WERI-Rb-1 (cell line): Measurements from ENCODE around the gene H2AZ2.

Experiments
- DNase-seq: peaks from one replicate; pipeline ENCODE4 v3.0.0-alpha.2; 2020
- H3K27ac ChIP-seq: fragments of 250-450 bp; sonication (Bioruptor Pico); 2 replicates; pipeline ENCODE4 v1.5.1; 2020; ENCODE audit warnings: mild to moderate bottlenecking, moderate library complexity
- H3K27me3 ChIP-seq: fragments of 250-450 bp; sonication (Bioruptor Pico); 2 replicates; pipeline ENCODE4 v1.5.1; 2021; ENCODE audit warnings: mild to moderate bottlenecking, low read depth, moderate library complexity; ENCODE audit not compliant: insufficient read depth, severe bottlenecking
- H3K36me3 ChIP-seq: fragments of 250-450 bp; sonication (Bioruptor Pico); 2 replicates; pipeline ENCODE4 v1.5.1; 2020; ENCODE audit warnings: mild to moderate bottlenecking, moderate library complexity
- H3K4me3 ChIP-seq: 2 replicates; pipeline ENCODE4 v1.5.1; 2011; ENCODE audit warnings: low read depth, mild to moderate bottlenecking, control low read depth, low read length
- H3K9me3 ChIP-seq: fragments of 250-450 bp; sonication (Bioruptor Pico); 2 replicates; pipeline ENCODE4 v1.5.1; 2021; ENCODE audit warnings: mild to moderate bottlenecking, moderate library complexity; ENCODE audit not compliant: severe bottlenecking
- TF ChIP-seq, protein P1 (sequence below): IDR thresholded peaks from 2 replicates; pipeline ENCODE4 v1.5.1; 2011; ENCODE audit warnings: low read depth, mild to moderate bottlenecking, control low read depth, inconsistent platforms, low read length

H2AZ2 gene

DNA sequence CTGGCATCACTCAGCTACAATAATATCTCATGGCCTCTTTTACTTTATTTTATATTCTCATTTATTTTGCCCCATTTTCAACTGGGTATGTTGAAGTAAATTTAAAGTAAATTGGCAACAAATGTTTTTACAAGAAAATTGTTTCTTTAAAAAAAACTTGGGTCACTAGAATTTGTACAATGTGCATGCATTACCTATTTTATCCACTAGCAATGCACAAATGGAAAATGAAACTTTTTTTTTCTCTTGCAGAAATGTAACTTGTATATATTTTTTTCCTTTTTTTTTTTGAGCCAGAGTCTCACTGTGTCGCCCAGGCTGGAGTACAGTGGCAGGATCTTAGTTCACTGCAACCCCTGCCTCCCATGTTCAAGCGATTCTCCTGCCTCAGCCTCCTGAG lies 10.3 kb upstream of the H2AZ2 start:
- Histone ChIP-seq H3K9me3 (no peaks in the 10 kb centered on the region), H3K27ac (no peak overlapping the region), H3K4me3 (no peak overlapping the region), H3K27me3 (no peaks in the 10 kb centered on the region), H3K36me3 (no peaks in the 10 kb centered on the region)
- no peak for DNase-seq
- TF ChIP-seq, protein P1, sequence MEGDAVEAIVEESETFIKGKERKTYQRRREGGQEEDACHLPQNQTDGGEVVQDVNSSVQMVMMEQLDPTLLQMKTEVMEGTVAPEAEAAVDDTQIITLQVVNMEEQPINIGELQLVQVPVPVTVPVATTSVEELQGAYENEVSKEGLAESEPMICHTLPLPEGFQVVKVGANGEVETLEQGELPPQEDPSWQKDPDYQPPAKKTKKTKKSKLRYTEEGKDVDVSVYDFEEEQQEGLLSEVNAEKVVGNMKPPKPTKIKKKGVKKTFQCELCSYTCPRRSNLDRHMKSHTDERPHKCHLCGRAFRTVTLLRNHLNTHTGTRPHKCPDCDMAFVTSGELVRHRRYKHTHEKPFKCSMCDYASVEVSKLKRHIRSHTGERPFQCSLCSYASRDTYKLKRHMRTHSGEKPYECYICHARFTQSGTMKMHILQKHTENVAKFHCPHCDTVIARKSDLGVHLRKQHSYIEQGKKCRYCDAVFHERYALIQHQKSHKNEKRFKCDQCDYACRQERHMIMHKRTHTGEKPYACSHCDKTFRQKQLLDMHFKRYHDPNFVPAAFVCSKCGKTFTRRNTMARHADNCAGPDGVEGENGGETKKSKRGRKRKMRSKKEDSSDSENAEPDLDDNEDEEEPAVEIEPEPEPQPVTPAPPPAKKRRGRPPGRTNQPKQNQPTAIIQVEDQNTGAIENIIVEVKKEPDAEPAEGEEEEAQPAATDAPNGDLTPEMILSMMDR: no peak

DNA sequence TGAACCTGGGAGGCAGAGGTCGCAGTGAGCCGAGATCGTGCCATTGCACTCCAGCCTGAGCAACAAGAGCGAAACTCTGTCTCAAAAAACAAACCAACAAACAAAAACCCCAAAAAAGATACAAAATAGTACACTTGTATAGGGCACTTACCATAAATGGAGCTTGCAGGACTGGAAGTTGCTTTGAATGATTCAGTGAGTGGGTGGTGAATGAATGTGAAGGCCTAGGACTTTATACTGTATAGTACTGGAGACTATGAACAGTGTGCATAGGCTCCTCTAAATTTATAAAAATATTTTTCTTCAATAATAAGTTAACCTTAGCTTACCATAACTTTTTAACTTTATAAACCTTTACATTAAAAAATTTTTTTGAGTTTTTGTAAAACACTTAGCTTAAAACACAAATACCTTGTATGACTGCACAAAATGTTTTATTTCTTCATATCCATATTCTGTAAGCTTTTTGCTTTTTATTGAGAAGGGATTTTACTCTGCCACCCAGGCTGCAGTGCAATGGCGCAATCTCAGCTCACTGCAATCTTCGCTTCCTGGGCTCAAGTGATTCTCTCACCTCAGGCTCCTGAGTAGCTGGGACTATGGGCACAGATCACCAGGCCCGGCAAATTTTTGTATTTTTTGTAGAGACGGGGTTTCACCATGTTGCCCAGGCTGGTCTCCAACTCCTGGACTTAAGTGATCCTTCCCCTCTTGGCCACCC lies 6.9 kb upstream of the H2AZ2 start:
- Histone ChIP-seq H3K9me3 (no peaks in the 10 kb centered on the region), H3K27ac (no peak overlapping the region), H3K36me3 (no peaks in the 10 kb centered on the region), H3K27me3 (no peaks in the 10 kb centered on the region), H3K4me3 (no peak overlapping the region)
- no peak for DNase-seq
- TF ChIP-seq, protein P1: no peak

DNA sequence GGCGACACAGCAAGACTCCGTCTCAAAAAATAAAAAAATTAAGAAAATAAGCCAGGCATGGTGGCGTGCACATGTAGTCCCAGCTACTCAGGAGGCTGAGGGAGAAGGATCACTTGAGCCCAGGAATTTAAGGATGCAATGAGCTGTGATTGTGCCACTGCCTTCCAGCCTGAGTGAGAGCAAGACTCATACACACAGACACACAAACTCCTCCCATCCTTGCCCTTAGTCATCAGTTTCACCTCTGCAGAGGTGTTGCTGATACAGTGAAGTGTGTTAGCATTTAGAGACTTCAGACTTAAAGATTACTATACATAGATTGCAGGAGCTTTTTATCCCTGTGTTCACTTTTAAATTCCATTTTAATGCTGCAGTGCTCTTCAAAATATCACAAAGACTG lies 5.5 kb upstream of the H2AZ2 start:
- Histone ChIP-seq H3K4me3 (no peak overlapping the region), H3K36me3 (no peaks in the 10 kb centered on the region), H3K9me3 (no peaks in the 10 kb centered on the region), H3K27me3 (no peaks in the 10 kb centered on the region), H3K27ac (no peak overlapping the region)
- no peak for DNase-seq
- TF ChIP-seq, protein P1: no peak

DNA sequence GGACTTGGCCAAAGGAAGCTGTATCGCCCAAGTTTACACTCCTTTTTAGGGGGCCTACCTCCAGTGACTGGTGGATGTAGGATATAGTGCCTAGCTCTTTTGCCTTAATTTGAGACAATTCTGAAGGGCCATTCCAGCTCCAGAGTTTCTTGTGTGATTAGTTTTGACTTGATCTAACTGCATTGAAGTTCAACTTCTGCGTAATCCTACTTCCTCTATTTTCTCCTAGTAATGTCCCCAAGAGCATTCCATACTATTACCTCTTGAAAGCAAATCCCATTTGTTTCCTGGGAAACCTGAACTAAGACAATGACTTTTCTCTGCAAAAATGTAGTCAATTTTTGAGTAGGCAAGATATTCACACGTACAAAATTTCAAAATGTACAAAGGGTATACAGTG lies 4.7 kb upstream of the H2AZ2 start:
- no peak for DNase-seq
- Histone ChIP-seq H3K27me3 (no peaks in the 10 kb centered on the region), H3K4me3 (no peak overlapping the region), H3K9me3 (no peaks in the 10 kb centered on the region), H3K27ac (no peak overlapping the region), H3K36me3 (no peaks in the 10 kb centered on the region)
- TF ChIP-seq, protein P1: no peak

DNA sequence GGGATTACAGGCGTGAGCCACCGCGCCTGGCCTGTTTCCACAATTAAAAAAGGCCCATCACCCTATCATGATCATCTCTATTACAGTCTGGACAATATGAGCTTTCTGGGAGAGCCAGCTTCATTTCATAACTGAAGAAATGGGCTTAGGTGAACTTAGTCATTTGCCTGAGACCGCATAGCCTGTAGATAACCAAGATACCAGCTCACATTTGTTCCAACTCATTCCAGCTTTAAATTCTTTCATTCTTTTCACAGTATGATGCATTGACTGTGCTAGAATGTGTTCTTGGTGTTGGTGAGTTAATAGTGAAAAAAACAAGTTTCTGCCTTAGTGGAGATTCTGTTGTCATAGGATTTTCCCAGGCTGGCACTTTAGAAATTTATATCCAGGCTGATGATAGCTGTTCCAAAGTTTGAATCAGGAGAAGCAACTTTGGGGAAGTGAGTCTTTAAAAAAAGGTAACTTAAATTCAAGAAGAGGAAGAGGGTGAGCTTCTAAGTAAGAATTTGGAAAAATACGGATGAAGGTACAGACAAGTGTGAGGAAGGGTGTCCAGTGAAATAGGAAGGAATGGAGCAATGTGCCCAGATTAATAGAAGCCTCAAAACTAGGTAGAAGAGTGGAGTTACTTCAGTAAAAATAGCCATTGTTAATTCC lies 2.1 kb upstream of the H2AZ2 start:
- H3K4me3 ChIP-seq: no peak overlapping the region
- no peaks in the 10 kb centered on the region for H3K27me3 ChIP-seq
- DNase-seq: no peak
- TF ChIP-seq, protein P1: no peak
- H3K36me3 ChIP-seq: no peaks in the 10 kb centered on the region
- no peaks in the 10 kb centered on the region for H3K9me3 ChIP-seq
- no peak overlapping the region for H3K27ac ChIP-seq
